ENCODE results near the gene ZNF777.

- TF ChIP-seq POLR2AphosphoS5 (IDR thresholded peaks at IDR 0.05) (no peak), CTCF (IDR thresholded peaks at IDR 0.05) (no peak), POLR2A (IDR thresholded peaks at IDR 0.05) (no peak)
These were observed 29.3 kb downstream of the ZNF777 start for GRCh38 chr7:149431486-149432120.
